GM12878 (cell line): ENCODE results near the gene OGA. TPM values are rescaled to one million over a fixed set of nuclear protein-coding genes. Genes with fewer than 3 reads are reported as not detected.

ENCODE experiments used
- ATAC-seq: fragments of 200-7000 bp; cut with Tn5 transposase; 3 replicates; pipeline ENCODE4 v1.9.1; 2020; ENCODE audit warnings: mild to moderate bottlenecking, moderate library complexity
- BruUV-seq: library from RNA; stranded (reverse); fragments of 400-500 nt; replicated peaks from 2 replicates; lab custom pipeline; 2021; lab: Mats Ljungman, UMichigan
- CTCF ChIA-PET: fragments of 300-600 bp; sonication (Branson Sonifier 250); formaldehyde crosslinking; extraction: SDS; loops from one replicate; lab custom pipeline; 2021; ENCODE audit warnings: inconsistent platforms; lab: Yijun Ruan, JAX
- POLR2A ChIA-PET: fragments of 350-600 bp; formaldehyde crosslinking; extraction: SDS; loops from one replicate; lab custom pipeline; 2021; ENCODE audit warnings: inconsistent platforms; lab: Charles Lee
- RAD21 ChIA-PET: fragments of 300-600 bp; sonication (Branson Sonifier 250); formaldehyde crosslinking; loops from one replicate; lab custom pipeline; 2023; ENCODE audit warnings: antibody characterized with exemption; ENCODE audit not compliant: unreplicated experiment; lab: Charles Lee
- SMC1A ChIA-PET: fragments of 300-600 bp; sonication (Branson Sonifier 250); formaldehyde crosslinking; loops from one replicate; lab custom pipeline; 2023; ENCODE audit not compliant: unreplicated experiment, uncharacterized antibody; lab: Charles Lee
- DNase-seq: peaks from one replicate; pipeline ENCODE4 v3.0.0-alpha.2; 2011; ENCODE audit warnings: low read depth, low spot score
- FAIRE-seq: peaks from 3 replicates; lab custom pipeline; 2011; peaks lifted over from hg19 to GRCh38; lab: Jason Lieb, UNC
- H2AFZ ChIP-seq: 2 replicates; pipeline ENCODE4 v1.6.0; 2011; ENCODE audit warnings: low read depth, low read length, control low read depth; ENCODE audit not compliant: control insufficient read depth
- H3K27ac ChIP-seq: 2 replicates; pipeline ENCODE4 v1.5.1; 2011; ENCODE audit warnings: control low read depth; ENCODE audit not compliant: control insufficient read depth, insufficient read depth
- H3K27me3 ChIP-seq, 2 experiments: replicated peaks in 1 of 2; 2 replicates each; pipeline versions ENCODE4 v1.6.0 to v1.6.1; 2011; ENCODE audit warnings: low read length in 1 of 2; ENCODE audit not compliant: control insufficient read depth in 2 of 2, insufficient read depth in 2 of 2
- H3K36me3 ChIP-seq, 2 experiments: 2 replicates each; pipeline ENCODE4 v1.5.1; 2011; ENCODE audit warnings: low read length in 1 of 2; ENCODE audit not compliant: control insufficient read depth in 2 of 2, insufficient read depth in 2 of 2
- H3K4me1 ChIP-seq: 2 replicates; pipeline ENCODE4 v1.6.1; 2011; ENCODE audit warnings: mild to moderate bottlenecking, low read length, moderate library complexity, mixed read lengths; ENCODE audit not compliant: control insufficient read depth, insufficient read depth
- H3K4me2 ChIP-seq: 2 replicates; pipeline ENCODE4 v1.6.0; 2011; ENCODE audit warnings: control low read depth; ENCODE audit not compliant: control insufficient read depth, insufficient read depth
- H3K4me3 ChIP-seq: fragments of 200-600 bp; sonication (generic); 2 replicates; pipeline ENCODE4 v1.5.1; 2016
- H3K79me2 ChIP-seq: 2 replicates; pipeline ENCODE4 v1.6.0; 2011; ENCODE audit warnings: low read length; ENCODE audit not compliant: control insufficient read depth, insufficient read depth
- H3K9ac ChIP-seq: 2 replicates; pipeline ENCODE4 v1.8.0; 2011; ENCODE audit warnings: low read length, control low read depth, mixed read lengths; ENCODE audit not compliant: control insufficient read depth, insufficient read depth
- H3K9me3 ChIP-seq: replicated peaks from 3 replicates; pipeline ENCODE4 v1.5.1; 2011; ENCODE audit warnings: mild to moderate bottlenecking, low read length; ENCODE audit not compliant: control insufficient read depth, insufficient read depth
- H4K20me1 ChIP-seq: 2 replicates; pipeline ENCODE4 v1.6.0; 2011; ENCODE audit not compliant: control insufficient read depth, insufficient read depth
- BACH1 ChIP-seq: fragments of 450-650 bp; IDR thresholded peaks from 2 replicates; pipeline ENCODE4 v1.6.1; 2017; ENCODE audit warnings: mild to moderate bottlenecking, borderline replicate concordance
- CBFB ChIP-seq: IDR thresholded peaks from 2 replicates; pipeline ENCODE4 v1.6.1; 2016; ENCODE audit warnings: antibody characterized with exemption, low read depth
- EP300 ChIP-seq, 2 experiments: fragments of 150-350 bp in 1 of 2; IDR thresholded peaks; 2 replicates each; pipeline ENCODE4 v1.6.1; 2011 to 2012; ENCODE audit warnings: low read depth in 2 of 2, low read length in 2 of 2, borderline replicate concordance in 1 of 2, improper control_type of control experiment in 1 of 2, inconsistent platforms in 1 of 2; ENCODE audit not compliant: control insufficient read depth in 1 of 2
- JUNB ChIP-seq: IDR thresholded peaks from 2 replicates; pipeline ENCODE4 v1.6.1; 2016; ENCODE audit warnings: antibody characterized with exemption, mild to moderate bottlenecking
- KLF5 ChIP-seq: fragments of 450-650 bp; IDR thresholded peaks from 2 replicates; pipeline ENCODE4 v1.6.1; 2014; ENCODE audit warnings: mild to moderate bottlenecking; ENCODE audit not compliant: partially characterized antibody
- MLLT1 ChIP-seq: fragments of 450-650 bp; IDR thresholded peaks from 2 replicates; pipeline ENCODE4 v1.6.1; 2016; ENCODE audit warnings: mild to moderate bottlenecking
- MXI1 ChIP-seq: fragments of 150-350 bp; IDR thresholded peaks from 2 replicates; pipeline ENCODE4 v1.6.1; 2011; ENCODE audit warnings: low read depth, mild to moderate bottlenecking, inconsistent platforms, low read length, improper control_type of control experiment
- NFIC ChIP-seq: IDR thresholded peaks from 2 replicates; pipeline ENCODE4 v1.6.1; 2012; ENCODE audit warnings: low read depth, mild to moderate bottlenecking, inconsistent platforms, low read length, moderate library complexity
- POLR2AphosphoS5 ChIP-seq: IDR thresholded peaks from 2 replicates; pipeline ENCODE4 v1.6.1; 2011; ENCODE audit warnings: mild to moderate bottlenecking, low read length, inconsistent platforms
- SKIL ChIP-seq: fragments of 450-650 bp; IDR thresholded peaks from 2 replicates; pipeline ENCODE4 v1.6.1; 2017; ENCODE audit warnings: mild to moderate bottlenecking, low read depth, inconsistent platforms; ENCODE audit not compliant: poor library complexity, severe bottlenecking
- TCF12 ChIP-seq: IDR thresholded peaks from 2 replicates; pipeline ENCODE4 v1.6.1; 2011; ENCODE audit warnings: low read depth, mild to moderate bottlenecking, low read length
- ZNF217 ChIP-seq: fragments of 450-650 bp; IDR thresholded peaks from 2 replicates; pipeline ENCODE4 v1.6.1; 2017; ENCODE audit warnings: antibody characterized with exemption, mild to moderate bottlenecking
- WGBS: methylation state at CpG from one replicate; pipeline ENCODE4 v1.1.6; 2016; ENCODE audit warnings: low lambda C conversion rate; ENCODE audit not compliant: insufficient replicate concordance, insufficient coverage; ENCODE audit errors: missing lambda C conversion rate; 5-methylcytosine and 5-hydroxymethylcytosine counted together
- in situ Hi-C: fragments of 300-500 bp; cut with MboI; formaldehyde crosslinking; loops from 9 replicates; pipeline ENCODE4 v1.14.3; 2018; ENCODE audit warnings: mixed read lengths
- intact Hi-C: fragments of 100-400 bp; cut with micrococcal nuclease; formaldehyde crosslinking; loops from one replicate; pipeline ENCODE4 v1.14.2; 2022; ENCODE audit not compliant: unreplicated experiment
- polyA plus RNA-seq, 11 experiments: library from polyadenylated mRNA; depleted of rRNA in 4 of 11; unstranded in 6 of 11; stranded (reverse) in 5 of 11; fragments of >200 nt; fragmentation: Nextera tagmentation in 4 of 11; fragmentation: Illumina TruSeq in 1 of 11; extraction: Ambion mirVana in 4 of 11; extraction: Trizol in 1 of 11; gene quantifications; 1 replicate in 1 of 11; 2 replicates in 10 of 11; pipeline versions ENCODE4 v1.2.1 to v1.2.3, GENCODE V29; 2011 to 2016; ENCODE audit warnings: inconsistent platforms in 2 of 11, missing spikeins in 2 of 11, low read depth in 1 of 11
- total RNA-seq, 4 experiments: library from RNA; depleted of rRNA in 3 of 4; stranded (reverse); fragments of >200 nt in 3 of 4; fragmentation: Illumina TruSeq in 1 of 4; extraction: Trizol in 1 of 4; gene quantifications; 2 replicates each; pipeline versions ENCODE4 v1.2.1 to v1.2.3, GENCODE V29; 2013 to 2021

The OGA gene
- total and polyA plus RNA-seq, 10 of the 15 experiments (the other 5 are each of a cell fraction or from before 2014, with no cell fraction given) = 23.0 to 145 (median 85.2) TPM

GRCh38 chr10:101741938-101742337 lies 76.3 kb downstream of the OGA start:
- ChIA-PET RAD21 (interaction anchor here (0.7 kb wide), 1 partner anchor 142 kb away, joined by 3 read pairs; no protein-coding TSS in a partner anchor), SMC1A (interaction anchor here (0.7 to 1.8 kb wide), 2 partner anchors 23 to 139 kb away, joined by 3 read pairs; no protein-coding TSS in a partner anchor), CTCF (interaction anchor here (0.8 kb wide), 1 partner anchor 645 kb away, joined by 3 read pairs; no protein-coding TSS in a partner anchor), POLR2A (interaction anchor here (0.6 kb wide), 1 partner anchor 20 kb away, joined by 3 read pairs; no protein-coding TSS in a partner anchor)
- in situ Hi-C loops (no loop called here), intact Hi-C loops (no loop called here)
- H3K27me3 ChIP-seq = no peaks in the 10 kb centered on the region; a peak in 1 of 4 replicates
- H3K4me1 ChIP-seq = no peaks in the 10 kb centered on the region
- H3K79me2 ChIP-seq = no peaks in the 10 kb centered on the region
- H3K36me3 ChIP-seq = no peaks in the 10 kb centered on the region
- 21% methylated on average over 2 of the region's 2 CpGs for WGBS
- H2AFZ ChIP-seq = no peak overlapping the region
- TF ChIP-seq JUNB (no peak), POLR2AphosphoS5 (no peak), CBFB (no peak), EP300 (IDR thresholded peaks at IDR 0.05; ENCODE audit: borderline replicate concordance in 1 of 2, control insufficient read depth in 1 of 2, low read depth in 2 of 2, low read length in 2 of 2) (no peak), BACH1 (no peak), NFIC (no peak), MXI1 (no peak), MLLT1 (no peak), SKIL (no peak), KLF5 (no peak), ZNF217 (no peak), TCF12 (no peak)
- ATAC-seq (no peak), FAIRE-seq (no peak), DNase-seq (no peak)
- H3K4me2 ChIP-seq = no peak overlapping the region
- H3K27ac ChIP-seq = no peak overlapping the region
- no TSS peak for BruUV-seq
- no peak overlapping the region for H3K9ac ChIP-seq
- no peaks in the 10 kb centered on the region for H4K20me1 ChIP-seq
- no peak overlapping the region for H3K4me3 ChIP-seq
- H3K9me3 ChIP-seq = no peaks in the 10 kb centered on the region
